ENCODE results near the gene RFTN1. TPM values are rescaled to one million over a fixed set of nuclear protein-coding genes. Genes with fewer than 3 reads are reported as not detected.

RFTN1 gene
- total RNA-seq, 3 donors from 2014 or later, result 6.9 to 12.6 (median 9.7) TPM

DNA sequence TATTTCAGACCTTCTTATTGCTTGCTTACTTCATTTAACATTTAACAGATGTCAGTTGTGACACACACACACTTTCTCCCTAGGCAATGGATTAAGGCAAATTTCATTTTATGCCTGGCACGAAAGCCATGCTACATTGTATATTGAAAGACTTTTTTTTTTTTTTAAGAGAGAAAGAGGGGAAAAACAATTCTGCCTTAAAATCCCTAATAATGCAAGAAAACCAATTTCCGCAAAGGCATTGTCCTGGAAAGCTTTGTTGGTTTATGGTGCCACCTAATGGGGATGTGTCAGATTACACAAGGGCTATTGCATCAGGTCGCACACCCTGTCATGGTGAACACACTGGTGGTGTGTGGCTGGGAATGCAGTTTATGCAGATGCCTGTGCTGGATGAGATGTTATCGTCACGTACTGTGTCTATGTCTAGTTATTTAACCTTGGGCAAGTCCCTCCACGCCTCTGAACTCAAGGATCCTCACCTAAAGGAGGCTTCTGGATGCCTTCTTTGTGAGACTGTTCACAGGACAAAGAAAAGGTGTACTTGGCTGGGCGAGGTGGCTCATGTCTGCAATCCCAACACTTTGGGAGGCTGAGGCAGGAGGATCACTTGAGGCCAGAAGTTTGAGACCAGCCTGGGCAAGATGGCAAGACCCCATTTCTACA, 37.3 kb upstream of the RFTN1 start:
- Histone ChIP-seq H3K9me3 (no peaks in the 10 kb centered on the region), H3K4me1 (ENCODE audit: low read depth) (no peaks in the 10 kb centered on the region), H3K36me3 (ENCODE audit: low read depth) (no peaks in the 10 kb centered on the region), H3K4me3 (no peak overlapping the region)
- intact Hi-C loops (cut with DNase I, micrococcal nuclease), result loop anchor here (5.0 to 10.0 kb wide), 2 partner anchors 256 to 264 kb away; no protein-coding TSS in a partner anchor
- ATAC-seq (peak; percentile 94), DNase-seq (peak in 1 of 3 donors; percentile 89)
- TF ChIP-seq, protein P1, sequence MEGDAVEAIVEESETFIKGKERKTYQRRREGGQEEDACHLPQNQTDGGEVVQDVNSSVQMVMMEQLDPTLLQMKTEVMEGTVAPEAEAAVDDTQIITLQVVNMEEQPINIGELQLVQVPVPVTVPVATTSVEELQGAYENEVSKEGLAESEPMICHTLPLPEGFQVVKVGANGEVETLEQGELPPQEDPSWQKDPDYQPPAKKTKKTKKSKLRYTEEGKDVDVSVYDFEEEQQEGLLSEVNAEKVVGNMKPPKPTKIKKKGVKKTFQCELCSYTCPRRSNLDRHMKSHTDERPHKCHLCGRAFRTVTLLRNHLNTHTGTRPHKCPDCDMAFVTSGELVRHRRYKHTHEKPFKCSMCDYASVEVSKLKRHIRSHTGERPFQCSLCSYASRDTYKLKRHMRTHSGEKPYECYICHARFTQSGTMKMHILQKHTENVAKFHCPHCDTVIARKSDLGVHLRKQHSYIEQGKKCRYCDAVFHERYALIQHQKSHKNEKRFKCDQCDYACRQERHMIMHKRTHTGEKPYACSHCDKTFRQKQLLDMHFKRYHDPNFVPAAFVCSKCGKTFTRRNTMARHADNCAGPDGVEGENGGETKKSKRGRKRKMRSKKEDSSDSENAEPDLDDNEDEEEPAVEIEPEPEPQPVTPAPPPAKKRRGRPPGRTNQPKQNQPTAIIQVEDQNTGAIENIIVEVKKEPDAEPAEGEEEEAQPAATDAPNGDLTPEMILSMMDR (IDR thresholded peaks at IDR 0.05), result peak; percentile 63

DNA sequence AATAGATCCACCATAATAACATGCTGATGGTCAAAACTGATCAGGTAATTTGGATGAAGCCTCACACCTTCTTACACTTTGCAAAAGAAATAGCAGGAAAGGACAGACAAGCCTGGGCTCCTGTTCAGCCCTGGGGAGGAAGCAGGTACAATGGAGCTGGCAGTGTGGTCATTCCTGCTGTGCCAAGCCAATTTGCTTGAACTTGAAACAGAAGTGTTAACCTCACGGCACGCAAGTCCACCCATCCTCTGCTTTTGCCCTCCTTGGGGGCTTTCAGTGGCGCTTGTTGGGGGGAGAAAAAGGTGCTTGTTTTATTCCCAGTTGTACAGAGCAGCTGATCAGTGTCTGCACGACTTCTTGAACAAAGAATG, 36.8 kb upstream of the RFTN1 start:
- no peak for ATAC-seq
- TF ChIP-seq, protein P1 (IDR thresholded peaks at IDR 0.05), result no peak
- intact Hi-C loops (cut with DNase I, micrococcal nuclease), result loop anchor here (5.0 to 10.0 kb wide), 2 partner anchors 255 to 263 kb away; no protein-coding TSS in a partner anchor
- no peaks in the 10 kb centered on the region for H3K36me3 ChIP-seq (ENCODE audit: low read depth)
- DNase-seq, result no peak
- H3K4me3 ChIP-seq, result no peak overlapping the region
- no peaks in the 10 kb centered on the region for H3K4me1 ChIP-seq (ENCODE audit: low read depth)
- no peaks in the 10 kb centered on the region for H3K9me3 ChIP-seq

DNA sequence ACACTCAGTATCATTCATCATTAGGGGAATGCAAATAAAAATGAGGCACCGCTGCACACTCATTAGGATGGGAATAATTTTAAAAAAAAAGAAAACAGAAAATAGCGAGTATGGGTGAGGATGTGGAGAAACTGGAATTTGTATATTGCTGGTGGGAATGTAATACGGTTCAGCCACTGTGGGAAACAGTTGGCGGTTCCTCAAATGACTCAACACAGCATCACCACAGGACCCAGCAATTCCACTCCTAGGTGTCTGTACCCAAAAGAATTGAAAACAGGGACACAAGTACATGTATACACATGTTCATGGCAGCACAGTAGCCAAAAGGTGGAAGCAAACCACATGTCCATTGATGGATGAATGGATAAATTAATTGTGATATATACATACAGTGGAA, 35.2 kb upstream of the RFTN1 start:
- DNase-seq (no peak), ATAC-seq (no peak)
- TF ChIP-seq, protein P1 (IDR thresholded peaks at IDR 0.05), result no peak
- Histone ChIP-seq H3K4me3 (no peak overlapping the region), H3K4me1 (ENCODE audit: low read depth) (no peaks in the 10 kb centered on the region), H3K36me3 (ENCODE audit: low read depth) (no peaks in the 10 kb centered on the region), H3K9me3 (no peaks in the 10 kb centered on the region)
- intact Hi-C loops (cut with DNase I, micrococcal nuclease), result no loop called here

DNA sequence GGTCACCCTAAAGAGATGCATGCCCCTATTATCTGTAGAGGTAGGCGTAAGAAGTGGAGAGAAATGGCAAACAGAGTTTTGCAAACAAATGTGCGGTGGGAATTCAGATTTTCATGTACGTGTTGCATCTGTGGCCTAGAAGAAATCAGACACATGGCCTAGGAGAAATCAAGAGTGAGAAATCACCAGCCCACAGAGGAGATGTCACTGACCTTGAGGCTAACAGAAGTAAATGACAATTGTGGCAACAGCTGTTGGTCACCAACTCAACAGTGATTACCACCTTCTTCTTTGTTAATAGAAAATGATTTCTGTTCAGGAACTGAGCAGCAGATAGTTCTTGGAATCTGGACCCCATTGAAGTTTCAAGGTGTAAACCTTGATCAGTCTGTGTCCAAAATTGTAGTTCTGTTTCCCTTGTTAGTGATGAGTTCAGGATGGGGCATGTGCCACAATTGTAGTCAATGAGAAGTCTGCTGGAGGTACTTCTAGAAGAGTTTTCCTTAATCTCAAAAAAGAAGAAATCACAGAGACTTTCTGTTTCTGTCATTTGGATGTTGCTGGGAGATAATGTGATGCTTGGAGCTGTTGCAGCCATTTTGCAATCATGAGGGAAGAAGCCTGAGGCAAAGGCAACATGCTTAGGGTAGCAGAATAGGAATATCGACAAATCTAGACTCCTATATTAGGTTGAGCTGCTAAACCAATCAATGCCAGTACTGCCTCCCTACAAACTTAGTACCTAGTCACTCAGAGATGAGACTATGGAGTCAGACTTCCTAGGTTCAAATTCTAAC, 34.3 kb upstream of the RFTN1 start:
- ATAC-seq, result no peak
- Histone ChIP-seq H3K36me3 (ENCODE audit: low read depth) (no peaks in the 10 kb centered on the region), H3K4me3 (no peak overlapping the region), H3K4me1 (ENCODE audit: low read depth) (no peaks in the 10 kb centered on the region), H3K9me3 (no peaks in the 10 kb centered on the region)
- intact Hi-C loops (cut with DNase I, micrococcal nuclease), result no loop called here
- DNase-seq, result no peak
- TF ChIP-seq, protein P1 (IDR thresholded peaks at IDR 0.05), result no peak

DNA sequence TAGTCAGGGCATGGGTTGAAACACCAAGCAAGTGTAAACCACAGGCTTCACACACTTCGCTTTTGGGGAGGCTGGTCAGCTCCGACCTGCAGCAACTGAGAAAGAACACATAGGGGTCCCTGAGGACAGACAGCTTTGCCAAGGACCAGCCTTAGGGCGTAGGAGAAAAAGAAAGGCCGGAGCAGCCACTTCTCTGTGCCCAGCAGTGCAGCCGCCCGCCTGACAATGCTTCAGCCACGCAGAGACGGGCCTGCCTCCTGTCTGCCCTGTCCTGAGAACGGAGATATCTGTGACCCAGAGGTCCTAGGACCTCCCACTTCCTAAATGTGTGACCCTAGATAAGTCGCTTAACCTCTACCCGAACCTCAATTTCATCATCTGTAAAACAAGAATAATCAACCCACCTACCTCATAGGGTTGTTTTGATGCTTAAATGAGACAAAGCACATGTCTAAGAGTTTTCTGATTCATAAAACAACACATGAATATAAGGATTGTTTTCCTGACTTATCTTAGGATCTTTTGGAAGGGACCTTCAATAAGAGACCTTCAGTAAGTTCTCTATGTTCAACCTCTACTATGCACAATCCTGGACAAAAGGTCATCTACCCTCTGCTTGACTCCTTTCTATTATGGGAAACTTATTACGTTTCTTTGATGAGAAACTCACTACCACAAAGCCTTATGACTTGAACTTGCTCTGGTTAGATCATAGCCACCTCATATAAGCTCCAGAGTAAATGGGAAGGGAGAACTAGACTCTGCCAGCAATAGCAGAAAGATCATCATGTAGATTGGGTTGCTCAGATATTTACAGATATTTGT, 32.9 kb upstream of the RFTN1 start:
- ATAC-seq (no peak), DNase-seq (no peak)
- intact Hi-C loops (cut with DNase I, micrococcal nuclease), result no loop called here
- Histone ChIP-seq H3K4me3 (no peak overlapping the region), H3K36me3 (ENCODE audit: low read depth) (no peaks in the 10 kb centered on the region), H3K4me1 (ENCODE audit: low read depth) (no peaks in the 10 kb centered on the region), H3K9me3 (no peaks in the 10 kb centered on the region)
- TF ChIP-seq, protein P1 (IDR thresholded peaks at IDR 0.05), result no peak

Data from mucosa of descending colon (tissue), 3 donors.